ENCODE data around the gene MIB2.

Gene MIB2

GRCh38 chr1:1619917-1620361 lies 4.6 kb downstream of the MIB2 start:
- Mint-ChIP-seq H3K9me3 (no peaks in the 10 kb centered on the region), H3K36me3 (ENCODE audit: low read depth) (no peaks in the 10 kb centered on the region), H3K27ac (no peak overlapping the region), H3K4me3 (no peak overlapping the region), H3K4me1 (peaks cover 7% of the 10 kb centered on the region), H3K27me3 (ENCODE audit: low read depth) (no peaks in the 10 kb centered on the region)
- no peak for TF ChIP-seq CTCF (IDR thresholded peaks at IDR 0.05; ENCODE audit: unreplicated experiment in 3 of 3)

- Mint-ChIP-seq H3K27me3 (ENCODE audit: low read depth) (no peaks in the 10 kb centered on the region), H3K4me1 (peaks cover 7% of the 10 kb centered on the region), H3K27ac (no peak overlapping the region), H3K36me3 (ENCODE audit: low read depth) (no peaks in the 10 kb centered on the region), H3K9me3 (no peaks in the 10 kb centered on the region), H3K4me3 (no peak overlapping the region)
- no peak for TF ChIP-seq CTCF (IDR thresholded peaks at IDR 0.05; ENCODE audit: unreplicated experiment in 3 of 3)
Measured at GRCh38 chr1:1620433-1621139, 5.3 kb downstream of the MIB2 start.

- TF ChIP-seq CTCF (IDR thresholded peaks at IDR 0.05; ENCODE audit: unreplicated experiment in 3 of 3) = no peak
- Mint-ChIP-seq H3K9me3 (no peaks in the 10 kb centered on the region), H3K27ac (no peak overlapping the region), H3K4me3 (no peak overlapping the region), H3K36me3 (ENCODE audit: low read depth) (no peaks in the 10 kb centered on the region), H3K27me3 (ENCODE audit: low read depth) (no peaks in the 10 kb centered on the region), H3K4me1 (peaks cover 7% of the 10 kb centered on the region)
Measured at GRCh38 chr1:1621173-1622009, 6.1 kb downstream of the MIB2 start.

- Mint-ChIP-seq H3K27ac (no peak overlapping the region), H3K36me3 (ENCODE audit: low read depth) (no peaks in the 10 kb centered on the region), H3K4me1 (peaks cover 5% of the 10 kb centered on the region), H3K9me3 (no peaks in the 10 kb centered on the region), H3K4me3 (peak overlapping the region in 1 of 3 experiments; percentile 39), H3K27me3 (ENCODE audit: low read depth) (no peaks in the 10 kb centered on the region)
- TF ChIP-seq CTCF (IDR thresholded peaks at IDR 0.05; ENCODE audit: unreplicated experiment in 3 of 3) = no peak
Measured at GRCh38 chr1:1622010-1622787, 6.9 kb downstream of the MIB2 start.

GRCh38 chr1:1622788-1623094 lies 7.4 kb downstream of the MIB2 start:
- Mint-ChIP-seq H3K4me3 (peak overlapping the region in 2 of 3 experiments; percentile 11 to 63), H3K27ac (no peak overlapping the region), H3K27me3 (ENCODE audit: low read depth) (no peaks in the 10 kb centered on the region), H3K36me3 (ENCODE audit: low read depth) (no peaks in the 10 kb centered on the region), H3K9me3 (no peaks in the 10 kb centered on the region), H3K4me1 (no peaks in the 10 kb centered on the region)
- TF ChIP-seq CTCF (IDR thresholded peaks at IDR 0.05; ENCODE audit: unreplicated experiment in 3 of 3) = no peak
